Psoas muscle (tissue), 8 donors: ENCODE data around the gene SDCCAG8. TPM values are rescaled to one million over a fixed set of nuclear protein-coding genes. Genes with fewer than 3 reads are reported as not detected.

Source experiments
- ATAC-seq, 4 donors: fragments of 200-7000 bp; cut with Tn5 transposase; one replicate each; pipeline ENCODE4 v1.9.1; 2020; ENCODE audit warnings: moderate library complexity in 3 of 4, mild to moderate bottlenecking in 2 of 4
- DNase-seq, 2 donors: peaks; one replicate each; pipeline ENCODE4 v3.0.0-alpha.2; 2020
- H3K27ac ChIP-seq: fragments of 200-600 bp; one replicate; pipeline ENCODE4 v1.8.0; 2022
- H3K27me3 ChIP-seq, 3 donors: fragments of 200-600 bp in 1 of 3; one replicate each; pipeline versions ENCODE4 v1.6.1 to v1.8.0; 2013 to 2022; ENCODE audit warnings: low read length in 2 of 3, mild to moderate bottlenecking in 2 of 3, moderate library complexity in 1 of 3; ENCODE audit not compliant: insufficient read depth in 3 of 3
- H3K36me3 ChIP-seq, 2 donors: fragments of 200-600 bp in 1 of 2; one replicate each; pipeline versions ENCODE4 v1.6.1 to v1.8.0; 2013 to 2022; ENCODE audit warnings: low read depth in 1 of 2, mild to moderate bottlenecking in 1 of 2, moderate library complexity in 1 of 2; ENCODE audit not compliant: insufficient read depth in 1 of 2
- H3K4me1 ChIP-seq: fragments of 200-600 bp; one replicate; pipeline ENCODE4 v1.8.0; 2022
- H3K4me3 ChIP-seq: fragments of 200-600 bp; one replicate; pipeline ENCODE4 v1.8.0; 2022; ENCODE audit warnings: mild to moderate bottlenecking
- H3K9me3 ChIP-seq: fragments of 200-600 bp; one replicate; pipeline ENCODE4 v1.8.0; 2022
- WGBS, 3 donors: extraction: QIAGEN DNeasy Blood & Tissue Kit; methylation state at CpG; one replicate each; pipeline versions ENCODE4 v1.1.6 to v1.1.7; 2013; 5-methylcytosine and 5-hydroxymethylcytosine counted together
- intact Hi-C, 2 donors: fragments of 100-400 bp; cut with DNase I; formaldehyde crosslinking; loops; one replicate each; pipeline versions ENCODE4 v1.11.0 to v1.14.2; 2022
- polyA plus RNA-seq, 3 donors: library from polyadenylated mRNA; stranded (reverse); fragments of 200-250 nt; gene quantifications; one replicate each; pipeline ENCODE4 v1.2.3, GENCODE V29; 2013
- total RNA-seq, 4 donors: library from RNA; stranded (reverse); fragmentation: NEBNext Ultra II Directional in 2 of 4; extraction: Animal tissue kit (Norgen Biotek cat#: 25700) in 2 of 4; gene quantifications; one replicate each; pipeline versions ENCODE4 v1.2.1 to v1.2.4, GENCODE V29; 2021 to 2023
- TF ChIP-seq, protein P1 (sequence below): fragments of 200-600 bp; IDR thresholded peaks from one replicate; pipeline ENCODE4 v1.8.0; 2022; ENCODE audit warnings: antibody characterized with exemption
- donor health status: healthy with polysubstance abuse.
- donor health status: DM: no; HTN: no; CAD: no; lungs with moderate emphysema.
- donor health status: Bipolar disorder and iron deficiency.
- donor health status: healthy.
- donor health status: DM: yes; HTN: yes; CAD: no.
- donor health status: DM: no; HTN: no; CAD: no.
- donor health status: DM: no; HTN: no; CAD: no.
- donor health status: DM: yes; HTN: yes; CAD: no.

SDCCAG8 gene
- total and polyA plus RNA-seq, 7 donors, result 6.4 to 27.6 (median 20.9) TPM

GRCh38 chr1:243246916-243247315 is 8.9 kb upstream of the SDCCAG8 start:
- ATAC-seq (no peak), DNase-seq (no peak)
- TF ChIP-seq, protein P1, sequence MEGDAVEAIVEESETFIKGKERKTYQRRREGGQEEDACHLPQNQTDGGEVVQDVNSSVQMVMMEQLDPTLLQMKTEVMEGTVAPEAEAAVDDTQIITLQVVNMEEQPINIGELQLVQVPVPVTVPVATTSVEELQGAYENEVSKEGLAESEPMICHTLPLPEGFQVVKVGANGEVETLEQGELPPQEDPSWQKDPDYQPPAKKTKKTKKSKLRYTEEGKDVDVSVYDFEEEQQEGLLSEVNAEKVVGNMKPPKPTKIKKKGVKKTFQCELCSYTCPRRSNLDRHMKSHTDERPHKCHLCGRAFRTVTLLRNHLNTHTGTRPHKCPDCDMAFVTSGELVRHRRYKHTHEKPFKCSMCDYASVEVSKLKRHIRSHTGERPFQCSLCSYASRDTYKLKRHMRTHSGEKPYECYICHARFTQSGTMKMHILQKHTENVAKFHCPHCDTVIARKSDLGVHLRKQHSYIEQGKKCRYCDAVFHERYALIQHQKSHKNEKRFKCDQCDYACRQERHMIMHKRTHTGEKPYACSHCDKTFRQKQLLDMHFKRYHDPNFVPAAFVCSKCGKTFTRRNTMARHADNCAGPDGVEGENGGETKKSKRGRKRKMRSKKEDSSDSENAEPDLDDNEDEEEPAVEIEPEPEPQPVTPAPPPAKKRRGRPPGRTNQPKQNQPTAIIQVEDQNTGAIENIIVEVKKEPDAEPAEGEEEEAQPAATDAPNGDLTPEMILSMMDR, result no peak
- H3K9me3 ChIP-seq, result no peaks in the 10 kb centered on the region
- H3K27ac ChIP-seq, result peak overlapping the region; percentile 19
- H3K36me3 ChIP-seq, result no peaks in the 10 kb centered on the region
- H3K4me1 ChIP-seq, result peaks cover 53% of the 10 kb centered on the region
- H3K4me3 ChIP-seq, result no peak overlapping the region
- WGBS, 3 donors, result 87 to 97% (median 89%) methylated on average over 1 of the region's 1 CpG
- no peaks in the 10 kb centered on the region for H3K27me3 ChIP-seq
- intact Hi-C loops, result no loop called here

DNA sequence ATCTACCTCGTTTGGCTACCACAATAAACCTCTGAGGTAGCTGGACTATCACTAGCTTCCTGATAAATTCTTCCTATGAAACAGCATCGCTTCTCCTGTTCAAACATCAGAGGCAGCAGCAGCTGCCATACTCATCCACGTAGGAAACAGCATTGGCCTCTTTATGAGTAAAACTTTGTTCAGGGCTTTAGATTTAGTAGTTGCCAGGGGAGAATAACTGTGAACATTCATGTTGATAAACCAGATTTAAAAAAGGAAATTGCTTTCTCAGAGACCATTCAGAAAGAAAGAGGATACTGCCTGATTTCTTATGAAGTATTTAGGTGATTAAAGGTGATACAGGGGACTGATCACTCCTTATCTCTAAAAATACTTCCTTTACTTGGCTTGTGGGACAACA is 7.9 kb upstream of the SDCCAG8 start:
- H3K4me3 ChIP-seq, result no peak overlapping the region
- H3K27me3 ChIP-seq, result no peaks in the 10 kb centered on the region
- ATAC-seq (no peak), DNase-seq (no peak)
- WGBS, 3 donors, result 47 to 74% (median 57%) methylated on average over 3 of the region's 3 CpGs
- no peaks in the 10 kb centered on the region for H3K9me3 ChIP-seq
- intact Hi-C loops, result no loop called here
- peaks cover 63% of the 10 kb centered on the region for H3K4me1 ChIP-seq
- TF ChIP-seq, protein P1, result no peak
- no peaks in the 10 kb centered on the region for H3K36me3 ChIP-seq
- peak overlapping the region; percentile 97 for H3K27ac ChIP-seq

GRCh38 chr1:243249214-243249613 is 6.6 kb upstream of the SDCCAG8 start:
- Histone ChIP-seq H3K4me3 (peak overlapping the region; percentile 49), H3K27ac (peak overlapping the region; percentile 97), H3K36me3 (no peaks in the 10 kb centered on the region), H3K4me1 (peaks cover 72% of the 10 kb centered on the region), H3K9me3 (no peaks in the 10 kb centered on the region), H3K27me3 (no peaks in the 10 kb centered on the region)
- TF ChIP-seq, protein P1, result no peak
- DNase-seq (no peak), ATAC-seq (no peak)
- intact Hi-C loops, result no loop called here
- 72 to 96% (median 72%) methylated on average over 3 of the region's 3 CpGs for WGBS, 3 donors

- ATAC-seq (peak; percentile 45 to 71 (median 60)), DNase-seq (no peak)
- H3K4me3 ChIP-seq, result peak overlapping the region; percentile 49
- intact Hi-C loops, result no loop called here
- H3K27me3 ChIP-seq, result no peaks in the 10 kb centered on the region
- peaks cover 72% of the 10 kb centered on the region for H3K4me1 ChIP-seq
- 21 to 29% (median 23%) methylated on average over 3 of the region's 3 CpGs for WGBS, 3 donors
- TF ChIP-seq, protein P1, result no peak
- no peaks in the 10 kb centered on the region for H3K9me3 ChIP-seq
- peak overlapping the region; percentile 97 for H3K27ac ChIP-seq
- no peaks in the 10 kb centered on the region for H3K36me3 ChIP-seq
These were observed 5.7 kb upstream of the SDCCAG8 start for GRCh38 chr1:243250102-243250501.

DNA sequence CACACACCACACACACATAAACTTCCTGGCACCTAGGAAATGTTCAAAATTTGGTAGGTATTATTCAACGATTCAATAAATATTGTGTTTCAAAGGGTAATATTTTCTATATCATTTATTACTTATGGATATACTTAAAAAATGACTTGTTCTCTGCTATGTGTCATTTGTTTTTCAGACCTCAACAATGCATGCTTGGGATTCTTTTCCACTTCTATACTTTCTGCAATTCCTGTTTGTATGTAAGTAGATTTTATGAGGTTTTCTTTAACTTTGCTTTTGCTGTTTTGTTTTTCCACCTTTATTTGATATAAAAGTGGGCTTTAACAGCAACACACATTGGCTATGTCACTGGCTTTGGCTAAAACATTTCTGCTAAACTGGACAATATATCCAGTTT is 4.3 kb upstream of the SDCCAG8 start:
- H3K4me1 ChIP-seq, result peaks cover 71% of the 10 kb centered on the region
- no peak for DNase-seq
- no peak for ATAC-seq
- TF ChIP-seq, protein P1, result no peak
- H3K27me3 ChIP-seq, result no peaks in the 10 kb centered on the region
- H3K9me3 ChIP-seq, result no peaks in the 10 kb centered on the region
- peak overlapping the region; percentile 87 for H3K4me3 ChIP-seq
- H3K27ac ChIP-seq, result peak overlapping the region; percentile 97
- intact Hi-C loops, result no loop called here
- WGBS, 3 donors, result 59 to 78% (median 69%) methylated on average over 1 of the region's 1 CpG
- H3K36me3 ChIP-seq, result no peaks in the 10 kb centered on the region
